HepG2 (cell line): ENCODE measurements around the gene ARHGAP25. TPM values are rescaled to one million over a fixed set of nuclear protein-coding genes. Genes with fewer than 3 reads are reported as not detected.

Experiments used
- ATAC-seq: fragments of 200-7000 bp; cut with Tn5 transposase; 3 replicates; pipeline ENCODE4 v1.9.1; 2020; ENCODE audit warnings: mild to moderate bottlenecking, moderate library complexity
- BruUV-seq: library from RNA; stranded (reverse); fragments of 400-500 nt; replicated peaks from 2 replicates; lab custom pipeline; 2021; lab: Mats Ljungman, UMichigan
- CTCF ChIA-PET: fragments of 300-600 bp; formaldehyde crosslinking; extraction: SDS; loops from one replicate; lab custom pipeline; 2021; ENCODE audit warnings: low total read pairs, inconsistent platforms, low intra/inter-chr PET ratio; lab: Yijun Ruan, JAX
- POLR2A ChIA-PET: fragments of 350-600 bp; sonication (Branson Sonifier 250); formaldehyde crosslinking; loops from one replicate; lab custom pipeline; 2020; ENCODE audit warnings: antibody characterized with exemption, inconsistent platforms; lab: Yijun Ruan, JAX
- DNase-seq: peaks from one replicate; pipeline ENCODE4 v3.0.0-alpha.2; 2015; ENCODE audit warnings: low spot score
- FAIRE-seq: peaks from 3 replicates; lab custom pipeline; 2011; peaks lifted over from hg19 to GRCh38; lab: Jason Lieb, UNC
- H2AFZ ChIP-seq: one replicate; pipeline ENCODE4 v1.6.1; 2011; ENCODE audit warnings: low read length, inconsistent platforms
- H3K27ac ChIP-seq: fragments of 300-600 bp; 3 replicates; pipeline ENCODE4 v1.8.0; 2011; ENCODE audit warnings: mixed run types, mild to moderate bottlenecking, mixed read lengths, low read length, inconsistent platforms; ENCODE audit not compliant: insufficient read depth; ENCODE audit errors: extremely low read length
- H3K27me3 ChIP-seq, 2 experiments: fragments of 200-600 bp in 1 of 2; 2 replicates in 1 of 2; 3 replicates in 1 of 2; pipeline versions ENCODE4 v1.6.0 to v1.8.0; 2011; ENCODE audit warnings: low read length in 2 of 2, mild to moderate bottlenecking in 2 of 2, moderate library complexity in 2 of 2, inconsistent platforms in 1 of 2; ENCODE audit not compliant: insufficient read depth in 2 of 2, control insufficient read depth in 1 of 2
- H3K36me3 ChIP-seq, 2 experiments: fragments of 200-600 bp in 1 of 2; replicated peaks in 1 of 2; 2 replicates in 1 of 2; 3 replicates in 1 of 2; pipeline versions ENCODE4 v1.5.1 to v1.8.0; 2011; ENCODE audit warnings: low read length in 2 of 2, inconsistent platforms in 1 of 2; ENCODE audit not compliant: insufficient read depth in 2 of 2, control insufficient read depth in 1 of 2
- H3K4me1 ChIP-seq: 2 replicates; pipeline ENCODE4 v1.5.1; 2012; ENCODE audit warnings: low read length, inconsistent platforms; ENCODE audit not compliant: insufficient read depth
- H3K4me2 ChIP-seq: 2 replicates; pipeline ENCODE4 v1.6.0; 2011; ENCODE audit warnings: low read depth, low read length, inconsistent platforms
- H3K4me3 ChIP-seq, 3 experiments: fragments of 200-600 bp in 1 of 3; sonication (generic), shearing (Covaris generic) in 1 of 3; replicated peaks in 1 of 3; 2 replicates each; pipeline ENCODE4 v1.5.1; 2011 to 2016; ENCODE audit warnings: low read length in 3 of 3, inconsistent platforms in 2 of 3, low read depth in 2 of 3, mild to moderate bottlenecking in 2 of 3, control low read depth in 1 of 3, mixed read lengths in 1 of 3; ENCODE audit not compliant: insufficient read depth in 1 of 3
- H3K79me2 ChIP-seq: one replicate; pipeline ENCODE4 v1.6.1; 2011; ENCODE audit warnings: low read length, inconsistent platforms; ENCODE audit not compliant: insufficient read depth
- H3K9ac ChIP-seq: 2 replicates; pipeline ENCODE4 v1.6.0; 2011; ENCODE audit warnings: mild to moderate bottlenecking, low read depth, low read length, inconsistent platforms; ENCODE audit not compliant: insufficient read depth
- H3K9me3 ChIP-seq: 2 replicates; pipeline ENCODE4 v1.5.1; 2012; ENCODE audit warnings: mild to moderate bottlenecking, low read length
- H4K20me1 ChIP-seq: 2 replicates; pipeline ENCODE4 v1.6.0; 2011; ENCODE audit warnings: inconsistent platforms, mild to moderate bottlenecking, low read length, moderate library complexity; ENCODE audit not compliant: insufficient read depth
- HNRNPH1 ChIP-seq: fragments of 200-400 bp; formaldehyde crosslinking; optimal IDR thresholded peaks from 2 replicates; pipeline ENCODE3; 2017; ENCODE audit warnings: mild to moderate bottlenecking, low read depth, low read length
- MIER3 ChIP-seq: IDR thresholded peaks from 2 replicates; pipeline ENCODE4 v1.6.1; 2016; ENCODE audit warnings: missing compliant biosample characterization, borderline replicate concordance
- RNF2 ChIP-seq: fragments of 450-650 bp; conservative IDR thresholded peaks from 2 replicates; pipeline ENCODE4 v1.6.1; 2016; ENCODE audit warnings: low read depth
- SOX5 ChIP-seq: IDR thresholded peaks from 2 replicates; pipeline ENCODE4 v1.6.1; 2016; ENCODE audit warnings: borderline replicate concordance
- YEATS4 ChIP-seq: sonication (generic); formaldehyde crosslinking; IDR thresholded peaks from 2 replicates; pipeline ENCODE4 v1.4.0; 2020; ENCODE audit warnings: missing genetic modification reagents, borderline replicate concordance
- ZBTB7A ChIP-seq: sonication (generic); formaldehyde crosslinking; IDR thresholded peaks from 2 replicates; pipeline ENCODE4 v1.8.0; 2022; ENCODE audit warnings: mild to moderate bottlenecking, missing genetic modification reagents
- ZNF296 ChIP-seq: sonication (generic); formaldehyde crosslinking; conservative IDR thresholded peaks from 2 replicates; pipeline ENCODE4 v1.5.0; 2020; ENCODE audit warnings: mild to moderate bottlenecking, missing genetic modification reagents
- ZNF343 ChIP-seq: sonication (generic); formaldehyde crosslinking; IDR thresholded peaks from 2 replicates; pipeline ENCODE4 v1.4.0; 2020; ENCODE audit warnings: mild to moderate bottlenecking, missing genetic modification reagents
- ZNF557 ChIP-seq: sonication (generic); formaldehyde crosslinking; IDR thresholded peaks from 2 replicates; pipeline ENCODE4 v1.4.0; 2020; ENCODE audit warnings: missing genetic modification reagents
- ZNF558 ChIP-seq: sonication (generic); formaldehyde crosslinking; IDR thresholded peaks from 2 replicates; pipeline ENCODE4 v1.9.0; 2022; ENCODE audit warnings: mild to moderate bottlenecking, missing genetic modification reagents, borderline replicate concordance
- ZNF879 ChIP-seq: sonication (generic); formaldehyde crosslinking; IDR thresholded peaks from 2 replicates; pipeline ENCODE4 v1.8.1; 2023; ENCODE audit warnings: missing genetic modification reagents
- ZSCAN30 ChIP-seq: sonication (generic); formaldehyde crosslinking; IDR thresholded peaks from 2 replicates; pipeline ENCODE4 v1.5.0; 2020; ENCODE audit warnings: mild to moderate bottlenecking, missing genetic modification reagents
- WGBS: methylation state at CpG from one replicate; pipeline ENCODE4 v1.1.6; 2017; ENCODE audit warnings: low lambda C conversion rate; 5-methylcytosine and 5-hydroxymethylcytosine counted together
- in situ Hi-C: cut with HindIII; loops from 2 replicates; pipeline ENCODE4 v1.10.0; 2017; ENCODE audit warnings: low pct_unique_long_range_greater_than_20kb; ENCODE audit not compliant: extremely low pct_ligation_motif_present
- intact Hi-C: fragments of 100-400 bp; cut with micrococcal nuclease; formaldehyde crosslinking; loops from one replicate; pipeline ENCODE4 v1.10.0; 2022; ENCODE audit not compliant: unreplicated experiment
- polyA plus RNA-seq, 8 experiments: library from polyadenylated mRNA; depleted of rRNA in 3 of 8; stranded (reverse) in 7 of 8; unstranded in 1 of 8; fragments of >200 nt; fragmentation: Illumina TruSeq in 4 of 8; extraction: Trizol in 4 of 8; gene quantifications; 2 replicates each; pipeline versions ENCODE4 v1.2.1 to v1.2.3, GENCODE V29; 2011 to 2016; ENCODE audit warnings: low read depth in 4 of 8, missing spikeins in 1 of 8, mixed read lengths in 1 of 8; ENCODE audit not compliant: insufficient read depth in 1 of 8
- total RNA-seq, 5 experiments: library from RNA; depleted of rRNA; stranded (reverse); fragments of >200 nt; fragmentation: Illumina TruSeq; extraction: Trizol; gene quantifications; 2 replicates each; pipeline ENCODE4 v1.2.3, GENCODE V29; 2016; ENCODE audit warnings: low read depth in 1 of 5
- TF ChIP-seq, protein P1 (sequence below): sonication (generic); formaldehyde crosslinking; IDR thresholded peaks from 2 replicates; pipeline ENCODE4 v1.8.1; 2023; ENCODE audit warnings: missing genetic modification reagents, mild to moderate bottlenecking, borderline replicate concordance
- TF ChIP-seq, protein P2 (sequence below): sonication (generic); formaldehyde crosslinking; IDR thresholded peaks from 2 replicates; pipeline ENCODE4 v1.5.1; 2020; ENCODE audit warnings: mild to moderate bottlenecking, missing genetic modification reagents, borderline replicate concordance

The ARHGAP25 gene
- total and polyA plus RNA-seq, 2 of the 13 experiments (the other 11 are each of a cell fraction or from before 2014, with no cell fraction given): not detected

DNA sequence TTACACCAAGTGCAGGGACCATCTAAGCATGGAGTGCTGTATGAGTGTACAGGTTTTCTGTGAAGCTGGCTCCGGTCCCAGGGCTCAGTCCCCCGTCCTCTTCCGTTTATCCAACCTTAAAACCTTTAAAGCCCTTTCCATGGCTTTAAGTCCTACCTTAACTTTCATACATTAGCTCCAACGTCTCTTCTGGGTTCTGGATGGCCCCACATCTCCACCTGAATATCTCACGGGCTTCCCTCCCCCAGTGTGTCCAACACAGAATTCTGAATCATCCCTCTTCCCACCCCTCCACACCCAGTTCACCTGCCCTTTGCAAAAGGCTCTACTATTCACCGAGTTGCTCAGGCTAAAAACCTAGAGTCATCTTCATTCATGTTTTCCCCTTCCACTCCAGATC, 12.8 kb downstream of the ARHGAP25 start:
- in situ Hi-C loops (no loop called here), intact Hi-C loops (no loop called here)
- BruUV-seq: no TSS peak
- no peak for FAIRE-seq
- Histone ChIP-seq H3K79me2 (no peaks in the 10 kb centered on the region), H3K9me3 (no peaks in the 10 kb centered on the region), H3K27ac (no peak overlapping the region), H3K4me1 (no peaks in the 10 kb centered on the region), H3K4me3 (no peak overlapping the region), H4K20me1 (no peaks in the 10 kb centered on the region), H2AFZ (no peak overlapping the region), H3K9ac (no peak overlapping the region), H3K27me3 (peaks cover 1 to 34% of the 10 kb centered on the region in 2 experiments; a peak in 3 of 5 replicates), H3K4me2 (no peak overlapping the region), H3K36me3 (no peaks in the 10 kb centered on the region)
- CTCF ChIA-PET: no interaction called here
- POLR2A ChIA-PET: no interaction called here
- no peak for ATAC-seq
- no peak for DNase-seq
- 5% methylated on average over 6 of the region's 6 CpGs for WGBS
- TF ChIP-seq ZNF558 (CRISPR knock-in tag) (no peak), RNF2 (no peak), ZBTB7A (CRISPR knock-in tag) (no peak), ZNF557 (CRISPR knock-in tag) (no peak), ZNF879 (CRISPR knock-in tag) (no peak), ZNF296 (CRISPR knock-in tag) (no peak), ZSCAN30 (CRISPR knock-in tag) (no peak), ZNF343 (CRISPR knock-in tag) (no peak), MIER3 (CRISPR knock-in tag) (no peak), SOX5 (CRISPR knock-in tag) (no peak), YEATS4 (no peak), HNRNPH1 (no peak)
- TF ChIP-seq, protein P1, sequence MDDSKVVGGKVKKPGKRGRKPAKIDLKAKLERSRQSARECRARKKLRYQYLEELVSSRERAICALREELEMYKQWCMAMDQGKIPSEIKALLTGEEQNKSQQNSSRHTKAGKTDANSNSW (CRISPR knock-in tag): no peak
- TF ChIP-seq, protein P2, sequence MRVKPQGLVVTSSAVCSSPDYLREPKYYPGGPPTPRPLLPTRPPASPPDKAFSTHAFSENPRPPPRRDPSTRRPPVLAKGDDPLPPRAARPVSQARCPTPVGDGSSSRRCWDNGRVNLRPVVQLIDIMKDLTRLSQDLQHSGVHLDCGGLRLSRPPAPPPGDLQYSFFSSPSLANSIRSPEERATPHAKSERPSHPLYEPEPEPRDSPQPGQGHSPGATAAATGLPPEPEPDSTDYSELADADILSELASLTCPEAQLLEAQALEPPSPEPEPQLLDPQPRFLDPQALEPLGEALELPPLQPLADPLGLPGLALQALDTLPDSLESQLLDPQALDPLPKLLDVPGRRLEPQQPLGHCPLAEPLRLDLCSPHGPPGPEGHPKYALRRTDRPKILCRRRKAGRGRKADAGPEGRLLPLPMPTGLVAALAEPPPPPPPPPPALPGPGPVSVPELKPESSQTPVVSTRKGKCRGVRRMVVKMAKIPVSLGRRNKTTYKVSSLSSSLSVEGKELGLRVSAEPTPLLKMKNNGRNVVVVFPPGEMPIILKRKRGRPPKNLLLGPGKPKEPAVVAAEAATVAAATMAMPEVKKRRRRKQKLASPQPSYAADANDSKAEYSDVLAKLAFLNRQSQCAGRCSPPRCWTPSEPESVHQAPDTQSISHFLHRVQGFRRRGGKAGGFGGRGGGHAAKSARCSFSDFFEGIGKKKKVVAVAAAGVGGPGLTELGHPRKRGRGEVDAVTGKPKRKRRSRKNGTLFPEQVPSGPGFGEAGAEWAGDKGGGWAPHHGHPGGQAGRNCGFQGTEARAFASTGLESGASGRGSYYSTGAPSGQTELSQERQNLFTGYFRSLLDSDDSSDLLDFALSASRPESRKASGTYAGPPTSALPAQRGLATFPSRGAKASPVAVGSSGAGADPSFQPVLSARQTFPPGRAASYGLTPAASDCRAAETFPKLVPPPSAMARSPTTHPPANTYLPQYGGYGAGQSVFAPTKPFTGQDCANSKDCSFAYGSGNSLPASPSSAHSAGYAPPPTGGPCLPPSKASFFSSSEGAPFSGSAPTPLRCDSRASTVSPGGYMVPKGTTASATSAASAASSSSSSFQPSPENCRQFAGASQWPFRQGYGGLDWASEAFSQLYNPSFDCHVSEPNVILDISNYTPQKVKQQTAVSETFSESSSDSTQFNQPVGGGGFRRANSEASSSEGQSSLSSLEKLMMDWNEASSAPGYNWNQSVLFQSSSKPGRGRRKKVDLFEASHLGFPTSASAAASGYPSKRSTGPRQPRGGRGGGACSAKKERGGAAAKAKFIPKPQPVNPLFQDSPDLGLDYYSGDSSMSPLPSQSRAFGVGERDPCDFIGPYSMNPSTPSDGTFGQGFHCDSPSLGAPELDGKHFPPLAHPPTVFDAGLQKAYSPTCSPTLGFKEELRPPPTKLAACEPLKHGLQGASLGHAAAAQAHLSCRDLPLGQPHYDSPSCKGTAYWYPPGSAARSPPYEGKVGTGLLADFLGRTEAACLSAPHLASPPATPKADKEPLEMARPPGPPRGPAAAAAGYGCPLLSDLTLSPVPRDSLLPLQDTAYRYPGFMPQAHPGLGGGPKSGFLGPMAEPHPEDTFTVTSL: no peak
